Measurements from ENCODE around the gene DOCK11. TPM values are rescaled to one million over a fixed set of nuclear protein-coding genes. Genes with fewer than 3 reads are reported as not detected.

DOCK11 gene
- total RNA-seq, 1 experiment from 2014 or later: 2.7 TPM

DNA sequence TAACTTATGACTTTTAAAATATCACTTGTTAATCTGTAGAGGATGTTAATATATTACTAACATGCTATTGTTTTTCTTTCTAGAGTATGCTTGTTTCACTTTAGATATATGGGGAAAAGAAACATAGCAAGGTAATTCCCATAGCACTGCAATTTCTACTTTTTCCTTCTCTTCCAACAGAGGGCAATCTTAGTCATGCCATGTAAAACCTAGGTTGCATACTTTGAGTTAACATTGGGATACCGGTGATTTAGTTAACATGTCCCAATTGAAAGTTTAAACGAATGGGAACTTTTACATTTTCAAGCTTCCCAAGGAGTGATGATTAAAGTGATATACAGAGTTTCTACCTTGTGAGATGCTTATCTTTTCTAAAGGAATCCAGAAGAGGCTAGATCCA lies 142.4 kb downstream of the DOCK11 start:
- Histone ChIP-seq H3K9me3 (no peaks in the 10 kb centered on the region), H3K36me3 (ENCODE audit: control insufficient read depth, insufficient read depth, low read length) (no peaks in the 10 kb centered on the region), H3K4me3 (ENCODE audit: low read depth, low read length) (no peak overlapping the region), H3K27me3 (replicated peaks; ENCODE audit: control insufficient read depth, insufficient read depth, low read length) (no peaks in the 10 kb centered on the region), H3K4me1 (no peaks in the 10 kb centered on the region)
- Mint-ChIP-seq H3K27ac (ENCODE audit: unreplicated experiment) (no peak overlapping the region), H3K4me1 (ENCODE audit: low read depth, unreplicated experiment) (no peaks in the 10 kb centered on the region), H3K9me3 (ENCODE audit: unreplicated experiment) (no peaks in the 10 kb centered on the region), H3K27me3 (ENCODE audit: insufficient read depth, unreplicated experiment) (no peaks in the 10 kb centered on the region), H3K4me3 (ENCODE audit: unreplicated experiment) (no peak overlapping the region), H3K36me3 (ENCODE audit: insufficient read depth, unreplicated experiment) (no peaks in the 10 kb centered on the region)
- TF ChIP-seq, protein P1, sequence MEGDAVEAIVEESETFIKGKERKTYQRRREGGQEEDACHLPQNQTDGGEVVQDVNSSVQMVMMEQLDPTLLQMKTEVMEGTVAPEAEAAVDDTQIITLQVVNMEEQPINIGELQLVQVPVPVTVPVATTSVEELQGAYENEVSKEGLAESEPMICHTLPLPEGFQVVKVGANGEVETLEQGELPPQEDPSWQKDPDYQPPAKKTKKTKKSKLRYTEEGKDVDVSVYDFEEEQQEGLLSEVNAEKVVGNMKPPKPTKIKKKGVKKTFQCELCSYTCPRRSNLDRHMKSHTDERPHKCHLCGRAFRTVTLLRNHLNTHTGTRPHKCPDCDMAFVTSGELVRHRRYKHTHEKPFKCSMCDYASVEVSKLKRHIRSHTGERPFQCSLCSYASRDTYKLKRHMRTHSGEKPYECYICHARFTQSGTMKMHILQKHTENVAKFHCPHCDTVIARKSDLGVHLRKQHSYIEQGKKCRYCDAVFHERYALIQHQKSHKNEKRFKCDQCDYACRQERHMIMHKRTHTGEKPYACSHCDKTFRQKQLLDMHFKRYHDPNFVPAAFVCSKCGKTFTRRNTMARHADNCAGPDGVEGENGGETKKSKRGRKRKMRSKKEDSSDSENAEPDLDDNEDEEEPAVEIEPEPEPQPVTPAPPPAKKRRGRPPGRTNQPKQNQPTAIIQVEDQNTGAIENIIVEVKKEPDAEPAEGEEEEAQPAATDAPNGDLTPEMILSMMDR (IDR thresholded peaks at IDR 0.05; ENCODE audit: insufficient read depth in 1 of 2, low read depth in 1 of 2, low read length in 1 of 2, severe bottlenecking in 1 of 2, unreplicated experiment in 1 of 2): peak in 1 of 2 experiments; percentile 4
- ChIA-PET CTCF (no interaction called here), POLR2A (no interaction called here)
- BruUV-seq (replicated peaks): no TSS peak
- intact Hi-C loops (cut with micrococcal nuclease; ENCODE audit: unreplicated experiment): no loop called here
- DNase-seq: no peak

DNA sequence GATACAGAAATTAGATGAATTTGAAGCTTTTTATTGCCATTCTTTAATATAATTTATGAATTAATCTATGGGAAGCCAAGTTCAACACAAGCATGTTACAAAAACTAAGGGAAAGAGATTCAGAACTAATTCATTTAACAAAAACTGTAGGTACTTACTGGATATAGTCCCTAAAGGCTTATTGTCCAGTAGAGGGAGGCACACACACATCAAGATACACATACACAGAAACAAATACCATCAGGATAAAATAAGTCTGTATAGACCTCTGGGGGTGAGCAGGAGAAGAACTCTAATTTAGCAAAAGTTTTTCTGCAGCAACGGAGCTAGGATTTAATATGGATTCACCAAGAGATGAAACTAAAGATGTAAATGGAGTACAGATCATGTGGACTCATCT lies 148.8 kb downstream of the DOCK11 start:
- POLR2A ChIA-PET: no interaction called here
- CTCF ChIA-PET: interaction anchor here (0.6 to 1.4 kb wide), 4 partner anchors 118 to 194 kb away, joined by 3 to 5 read pairs (median 4); partner anchors contain the start of gene ZCCHC12
- peak in 1 of 2 experiments; percentile 23 for DNase-seq

DNA sequence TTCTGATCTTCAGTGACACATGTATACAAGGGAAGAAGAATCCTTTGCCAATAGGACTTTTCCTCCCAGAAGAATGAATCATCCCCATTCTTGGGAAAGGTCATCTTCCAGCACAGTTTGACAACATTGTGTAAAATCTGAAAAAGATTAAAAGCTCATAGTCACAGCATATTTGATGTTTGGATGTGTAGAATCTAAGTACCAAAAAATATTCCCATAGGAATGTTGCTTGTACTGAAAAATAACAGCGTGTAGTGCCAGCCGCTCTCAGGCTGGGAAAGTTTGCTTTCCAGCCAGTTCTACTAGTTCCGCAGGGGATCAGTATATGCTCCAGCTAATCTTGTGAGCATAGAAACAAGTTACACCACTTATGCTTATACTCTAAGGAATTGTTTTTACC lies 157.1 kb downstream of the DOCK11 start:
- no peak overlapping the region for H3K4me3 Mint-ChIP-seq (ENCODE audit: unreplicated experiment)

More for the DNA sequence above, 148.8 kb downstream of the DOCK11 start:
- Histone ChIP-seq H3K27me3 (replicated peaks; ENCODE audit: control insufficient read depth, insufficient read depth, low read length) (no peaks in the 10 kb centered on the region), H3K4me1 (no peaks in the 10 kb centered on the region), H3K9me3 (no peaks in the 10 kb centered on the region), H3K36me3 (ENCODE audit: control insufficient read depth, insufficient read depth, low read length) (no peaks in the 10 kb centered on the region), H3K4me3 (ENCODE audit: low read depth, low read length) (no peak overlapping the region)
- no peaks in the 10 kb centered on the region for H3K36me3 Mint-ChIP-seq (ENCODE audit: insufficient read depth, unreplicated experiment)
- TF ChIP-seq, protein P1 (IDR thresholded peaks at IDR 0.05; ENCODE audit: insufficient read depth in 1 of 2, low read depth in 1 of 2, low read length in 1 of 2, severe bottlenecking in 1 of 2, unreplicated experiment in 1 of 2): peak in 1 of 2 experiments; percentile 41
- no peaks in the 10 kb centered on the region for H3K9me3 Mint-ChIP-seq (ENCODE audit: unreplicated experiment)
- no peak overlapping the region for H3K4me3 Mint-ChIP-seq (ENCODE audit: unreplicated experiment)
- peaks cover 9% of the 10 kb centered on the region for H3K4me1 Mint-ChIP-seq (ENCODE audit: low read depth, unreplicated experiment)
- intact Hi-C loops (cut with micrococcal nuclease; ENCODE audit: unreplicated experiment): loop anchor here (1.0 kb wide), 2 partner anchors 84 to 163 kb away; no protein-coding TSS in a partner anchor
- H3K27ac Mint-ChIP-seq (ENCODE audit: unreplicated experiment): no peak overlapping the region
- no peaks in the 10 kb centered on the region for H3K27me3 Mint-ChIP-seq (ENCODE audit: insufficient read depth, unreplicated experiment)
- BruUV-seq (replicated peaks): no TSS peak

More for the DNA sequence above, 157.1 kb downstream of the DOCK11 start:
- H3K27me3 ChIP-seq (replicated peaks; ENCODE audit: control insufficient read depth, insufficient read depth, low read length): no peaks in the 10 kb centered on the region
- H3K36me3 ChIP-seq (ENCODE audit: control insufficient read depth, insufficient read depth, low read length): no peaks in the 10 kb centered on the region
- no peak overlapping the region for H3K4me3 ChIP-seq (ENCODE audit: low read depth, low read length)
- no TSS peak for BruUV-seq (replicated peaks)
- H3K4me1 Mint-ChIP-seq (ENCODE audit: low read depth, unreplicated experiment): no peaks in the 10 kb centered on the region
- CTCF ChIA-PET: no interaction called here
- intact Hi-C loops (cut with micrococcal nuclease; ENCODE audit: unreplicated experiment): no loop called here
- peak in 1 of 2 experiments; percentile 46 for DNase-seq
- H3K36me3 Mint-ChIP-seq (ENCODE audit: insufficient read depth, unreplicated experiment): peaks cover 4% of the 10 kb centered on the region
- no peak overlapping the region for H3K27ac Mint-ChIP-seq (ENCODE audit: unreplicated experiment)
- POLR2A ChIA-PET: no interaction called here
- no peaks in the 10 kb centered on the region for H3K9me3 Mint-ChIP-seq (ENCODE audit: unreplicated experiment)
- TF ChIP-seq, protein P1 (IDR thresholded peaks at IDR 0.05; ENCODE audit: insufficient read depth in 1 of 2, low read depth in 1 of 2, low read length in 1 of 2, severe bottlenecking in 1 of 2, unreplicated experiment in 1 of 2): no peak
- no peaks in the 10 kb centered on the region for H3K9me3 ChIP-seq
- H3K27me3 Mint-ChIP-seq (ENCODE audit: insufficient read depth, unreplicated experiment): no peaks in the 10 kb centered on the region
- H3K4me1 ChIP-seq: peaks cover 5% of the 10 kb centered on the region; the same call in 1 of the 2 replicates
